H1 (cell line): ENCODE data around the gene WWC1. TPM values are rescaled to one million over a fixed set of nuclear protein-coding genes. Genes with fewer than 3 reads are reported as not detected.

Experiments
- CTCF ChIA-PET: fragments of 300-600 bp; sonication (Branson Sonifier 250); formaldehyde crosslinking; loops from one replicate; lab custom pipeline; 2021; ENCODE audit not compliant: partially characterized antibody; lab: Charles Lee
- POLR2A ChIA-PET: fragments of 300-600 bp; sonication (Branson Sonifier 250); formaldehyde crosslinking; loops from one replicate; lab custom pipeline; 2021; ENCODE audit warnings: inconsistent platforms; ENCODE audit not compliant: partially characterized antibody; lab: Charles Lee
- DNase-seq, 2 experiments: peaks; one replicate each; pipeline versions ENCODE4 v3.0.0 to v3.0.0-alpha.2; 2010 to 2022; ENCODE audit warnings: low spot score in 2 of 2, low read depth in 1 of 2, mixed read lengths in 1 of 2
- FAIRE-seq: peaks from 2 replicates; lab custom pipeline; 2011; peaks lifted over from hg19 to GRCh38; lab: Jason Lieb, UNC
- H2AFZ ChIP-seq: 2 replicates; pipeline ENCODE4 v1.8.1; 2012; ENCODE audit warnings: low read length, inconsistent platforms
- H2AK5ac ChIP-seq: 2 replicates; pipeline ENCODE4 v1.6.1; 2013; ENCODE audit warnings: low read depth, low read length
- H2BK120ac ChIP-seq: replicated peaks from 2 replicates; pipeline ENCODE3; 2013; ENCODE audit warnings: low read depth, low read length, inconsistent platforms
- H2BK12ac ChIP-seq: 2 replicates; pipeline ENCODE4 v1.6.1; 2013; ENCODE audit warnings: low read depth, low read length
- H2BK15ac ChIP-seq: 2 replicates; pipeline ENCODE4 v1.6.1; 2013; ENCODE audit warnings: low read length
- H2BK20ac ChIP-seq: 2 replicates; pipeline ENCODE4 v1.6.1; 2013; ENCODE audit warnings: low read length
- H2BK5ac ChIP-seq: 2 replicates; pipeline ENCODE4 v1.6.1; 2013; ENCODE audit warnings: low read depth, low read length
- H3K14ac ChIP-seq: 2 replicates; pipeline ENCODE4 v1.6.1; 2013; ENCODE audit warnings: inconsistent platforms; ENCODE audit not compliant: insufficient read length
- H3K18ac ChIP-seq: 2 replicates; pipeline ENCODE4 v1.6.1; 2013; ENCODE audit warnings: low read length; ENCODE audit errors: extremely low read depth
- H3K23ac ChIP-seq: 2 replicates; pipeline ENCODE4 v1.6.1; 2013; ENCODE audit warnings: inconsistent platforms; ENCODE audit not compliant: insufficient read length
- H3K23me2 ChIP-seq: 2 replicates; pipeline ENCODE4 v1.6.1; 2013; ENCODE audit warnings: low read depth, low read length
- H3K27ac ChIP-seq: 2 replicates; pipeline ENCODE4 v1.6.1; 2011; ENCODE audit warnings: low read depth, low read length, inconsistent platforms
- H3K27me3 ChIP-seq, 4 experiments: replicated peaks in 1 of 4; 1 replicate in 1 of 4; 2 replicates in 3 of 4; pipeline versions ENCODE4 v1.6.1 to v1.8.1; 2011 to 2013; ENCODE audit warnings: low read length in 3 of 4, mild to moderate bottlenecking in 3 of 4, inconsistent platforms in 2 of 4, mixed read lengths in 2 of 4, moderate library complexity in 1 of 4; ENCODE audit not compliant: control insufficient read depth in 3 of 4, insufficient read depth in 3 of 4; ENCODE audit errors: extremely low read depth in 1 of 4
- H3K36me3 ChIP-seq, 4 experiments: 2 replicates each; pipeline versions ENCODE4 v1.6.1 to v1.8.1; 2011 to 2013; ENCODE audit warnings: mild to moderate bottlenecking in 4 of 4, low read length in 3 of 4, moderate library complexity in 2 of 4, control low read depth in 1 of 4, inconsistent platforms in 1 of 4; ENCODE audit not compliant: insufficient read depth in 4 of 4, control insufficient read depth in 2 of 4
- H3K4ac ChIP-seq: replicated peaks from 2 replicates; pipeline ENCODE3; 2013; ENCODE audit warnings: low read length, low read depth, mixed read lengths, inconsistent platforms; ENCODE audit not compliant: insufficient read length
- H3K4me1 ChIP-seq, 4 experiments: replicated peaks in 1 of 4; 1 replicate in 1 of 4; 2 replicates in 3 of 4; pipeline versions ENCODE4 v1.6.1 to v1.8.1; 2011 to 2013; ENCODE audit warnings: low read length in 3 of 4, inconsistent platforms in 2 of 4, mixed read lengths in 1 of 4; ENCODE audit not compliant: insufficient read depth in 4 of 4, control insufficient read depth in 3 of 4
- H3K4me2 ChIP-seq, 2 experiments: 2 replicates each; pipeline versions ENCODE4 v1.6.1 to v1.8.1; 2011 to 2013; ENCODE audit warnings: low read depth in 2 of 2, low read length in 2 of 2, control low read depth in 1 of 2, inconsistent platforms in 1 of 2, mild to moderate bottlenecking in 1 of 2; ENCODE audit not compliant: insufficient read depth in 1 of 2
- H3K4me3 ChIP-seq, 4 experiments: fragments of 200-600, 300-600 bp in 1 of 4; sonication (generic), shearing (Covaris generic), sonication (Bioruptor Twin) in 1 of 4; 2 replicates each; pipeline versions ENCODE4 v1.5.1 to v1.8.1; 2011 to 2016; ENCODE audit warnings: low read length in 4 of 4, low read depth in 3 of 4, control low read depth in 2 of 4, inconsistent platforms in 2 of 4, mild to moderate bottlenecking in 2 of 4, mixed read lengths in 1 of 4, moderate library complexity in 1 of 4; ENCODE audit not compliant: insufficient read depth in 2 of 4; ENCODE audit errors: extremely low read depth in 1 of 4
- H3K56ac ChIP-seq: replicated peaks from 2 replicates; pipeline ENCODE3; 2013; ENCODE audit warnings: low read depth, mild to moderate bottlenecking, mixed read lengths, low read length, inconsistent platforms; ENCODE audit not compliant: insufficient read length
- H3K79me1 ChIP-seq: 2 replicates; pipeline ENCODE4 v1.6.1; 2013; ENCODE audit warnings: low read depth, low read length, control low read depth
- H3K79me2 ChIP-seq, 2 experiments: 2 replicates each; pipeline versions ENCODE4 v1.6.1 to v1.8.1; 2012 to 2013; ENCODE audit warnings: low read length in 2 of 2, mild to moderate bottlenecking in 2 of 2, inconsistent platforms in 1 of 2; ENCODE audit not compliant: insufficient read depth in 2 of 2, control insufficient read depth in 1 of 2
- H3K9ac ChIP-seq, 4 experiments: replicated peaks in 1 of 4; 1 replicate in 1 of 4; 2 replicates in 3 of 4; pipeline versions ENCODE4 v1.6.1 to v1.8.1; 2011 to 2013; ENCODE audit warnings: low read depth in 3 of 4, low read length in 3 of 4, control low read depth in 2 of 4, mild to moderate bottlenecking in 2 of 4, moderate library complexity in 2 of 4, inconsistent platforms in 1 of 4; ENCODE audit errors: extremely low read depth in 1 of 4
- H3K9me3 ChIP-seq, 2 experiments: 2 replicates each; pipeline versions ENCODE4 v1.6.1 to v1.8.1; 2012 to 2013; ENCODE audit warnings: mild to moderate bottlenecking in 2 of 2, moderate library complexity in 2 of 2, control low read depth in 1 of 2, inconsistent platforms in 1 of 2, low read depth in 1 of 2, low read length in 1 of 2, mixed read lengths in 1 of 2; ENCODE audit not compliant: insufficient read depth in 2 of 2
- H4K20me1 ChIP-seq, 2 experiments: replicated peaks in 1 of 2; 2 replicates each; pipeline versions ENCODE3 to v1.8.1; 2011 to 2013; ENCODE audit warnings: inconsistent platforms in 2 of 2, low read length in 2 of 2, mild to moderate bottlenecking in 1 of 2; ENCODE audit not compliant: insufficient read depth in 2 of 2, control insufficient read depth in 1 of 2
- H4K5ac ChIP-seq: 2 replicates; pipeline ENCODE4 v1.6.1; 2013; ENCODE audit warnings: low read length, low read depth, mixed read lengths, inconsistent platforms; ENCODE audit not compliant: insufficient read length
- H4K8ac ChIP-seq: 2 replicates; pipeline ENCODE4 v1.8.0; 2013; ENCODE audit warnings: mild to moderate bottlenecking, moderate library complexity, low read length, inconsistent platforms; ENCODE audit not compliant: insufficient read depth; ENCODE audit errors: extremely low read depth
- H4K91ac ChIP-seq: replicated peaks from 2 replicates; pipeline ENCODE3; 2013; ENCODE audit warnings: low read length, mixed read lengths, inconsistent platforms; ENCODE audit not compliant: insufficient read length
- CEBPB ChIP-seq: IDR thresholded peaks from 2 replicates; pipeline ENCODE4 v1.6.1; 2012; ENCODE audit warnings: low read depth, low read length
- CTBP2 ChIP-seq: IDR thresholded peaks from 2 replicates; pipeline ENCODE4 v1.7.0; 2011; ENCODE audit warnings: borderline replicate concordance, mild to moderate bottlenecking, moderate library complexity, mixed read lengths, low read length; ENCODE audit not compliant: insufficient read depth, insufficient read length
- HDAC2 ChIP-seq, 2 experiments: fragments of 300-600 bp in 1 of 2; sonication (generic) in 1 of 2; IDR thresholded peaks; 2 replicates each; pipeline ENCODE4 v1.6.1; 2011 to 2012; ENCODE audit warnings: low read depth in 2 of 2, low read length in 2 of 2, mild to moderate bottlenecking in 2 of 2, moderate library complexity in 2 of 2, borderline replicate concordance in 1 of 2, inconsistent platforms in 1 of 2
- HDAC6 ChIP-seq: IDR thresholded peaks from one replicate; pipeline ENCODE4 v1.7.1; 2012; ENCODE audit warnings: low read depth, mild to moderate bottlenecking, inconsistent platforms, low read length, moderate library complexity
- JUN ChIP-seq: IDR thresholded peaks from 2 replicates; pipeline ENCODE4 v1.6.1; 2011; ENCODE audit warnings: low read depth, mild to moderate bottlenecking, improper control_type of control experiment, low read length
- JUND ChIP-seq: IDR thresholded peaks from 2 replicates; pipeline ENCODE4 v1.6.1; 2011; ENCODE audit warnings: mild to moderate bottlenecking, improper control_type of control experiment, low read length
- KDM4A ChIP-seq: IDR thresholded peaks from one replicate; pipeline ENCODE4 v1.7.1; 2012; ENCODE audit warnings: low read depth, mild to moderate bottlenecking, moderate library complexity, low read length, inconsistent platforms; ENCODE audit not compliant: severe bottlenecking
- POLR2A ChIP-seq, 2 experiments: IDR thresholded peaks; 1 replicate in 1 of 2; 2 replicates in 1 of 2; pipeline ENCODE4 v1.6.1; 2011; ENCODE audit warnings: low read depth in 2 of 2, low read length in 2 of 2, mild to moderate bottlenecking in 2 of 2; ENCODE audit errors: control extremely low read depth in 1 of 2
- POU5F1 ChIP-seq: IDR thresholded peaks from 2 replicates; pipeline ENCODE4 v1.6.1; 2011; ENCODE audit warnings: low read depth, mild to moderate bottlenecking, low read length, moderate library complexity
- RAD21 ChIP-seq, 2 experiments: IDR thresholded peaks in 1 of 2; conservative IDR thresholded peaks in 1 of 2; 2 replicates each; pipeline ENCODE4 v1.6.1; 2011; ENCODE audit warnings: low read depth in 2 of 2, low read length in 2 of 2, improper control_type of control experiment in 1 of 2, inconsistent platforms in 1 of 2, mild to moderate bottlenecking in 1 of 2, moderate library complexity in 1 of 2
- SP1 ChIP-seq: IDR thresholded peaks from 2 replicates; pipeline ENCODE4 v1.6.1; 2011; ENCODE audit warnings: low read depth, low read length
- TBP ChIP-seq: IDR thresholded peaks from 2 replicates; pipeline ENCODE4 v1.6.1; 2011; ENCODE audit warnings: low read depth, low read length, improper control_type of control experiment
- WGBS, 2 experiments: shearing (Covaris generic) in 1 of 2; methylation state at CpG; one replicate each; pipeline versions ENCODE4 v1.1.6 to v1.1.7; 2013 to 2015; ENCODE audit warnings: low lambda C conversion rate in 2 of 2, mixed read lengths in 2 of 2, inconsistent platforms in 1 of 2, low coverage in 1 of 2, missing lambda C conversion rate in 1 of 2; ENCODE audit not compliant: insufficient replicate concordance in 2 of 2, insufficient coverage in 1 of 2, insufficient read length in 1 of 2; ENCODE audit errors: extremely low coverage in 1 of 2, missing lambda C conversion rate in 1 of 2; 5-methylcytosine and 5-hydroxymethylcytosine counted together
- polyA plus RNA-seq, 7 experiments: library from polyadenylated mRNA; depleted of rRNA in 3 of 7; stranded (reverse) in 5 of 7; unstranded in 2 of 7; fragments of >200 nt in 5 of 7; fragments of 200-250 nt in 2 of 7; gene quantifications; 1 replicate in 5 of 7; 2 replicates in 1 of 7; 4 replicates in 1 of 7; pipeline versions ENCODE4 v1.2.1 to v1.2.3, GENCODE V29; 2011 to 2013; ENCODE audit warnings: missing spikeins in 2 of 7, mixed read lengths in 2 of 7
- total RNA-seq: library from RNA; stranded (reverse); fragmentation: NEBNext Ultra II Directional; extraction: Animal tissue kit (Norgen Biotek cat#: 25700); gene quantifications from 2 replicates; pipeline ENCODE4 v1.2.1, GENCODE V29; 2021

Gene WWC1
- total and polyA plus RNA-seq, 2 of the 8 experiments (the other 6 are each of a cell fraction or from before 2014, with no cell fraction given), result 16.4 to 41.1 TPM

DNA sequence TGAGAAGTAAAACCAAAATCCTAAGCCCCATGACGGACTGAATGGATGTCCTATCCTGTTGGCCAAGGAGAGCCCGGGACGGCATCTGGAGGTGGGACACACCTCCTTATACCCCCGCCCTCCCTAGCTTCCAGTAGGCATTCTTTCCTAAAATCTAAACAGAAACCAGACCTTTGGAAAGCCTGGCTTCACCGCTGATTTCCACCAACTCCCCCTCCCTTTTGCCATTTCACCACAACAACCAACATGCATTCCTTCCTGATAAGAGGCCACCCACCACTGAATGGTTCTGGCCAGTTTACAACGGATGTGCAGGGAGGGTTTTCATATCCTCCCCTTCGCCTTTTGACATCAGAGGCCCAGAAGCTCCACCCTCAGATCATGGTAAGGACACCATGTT is 185.6 kb downstream of the WWC1 start:
- CTCF ChIA-PET, result interaction anchor here (0.7 to 1.5 kb wide), 3 partner anchors 185 to 234 kb away, joined by 3 read pairs; no protein-coding TSS in a partner anchor
- no peak overlapping the region for H3K14ac ChIP-seq

More for the DNA sequence above, 185.6 kb downstream of the WWC1 start:
- no peak overlapping the region for H2BK12ac ChIP-seq
- FAIRE-seq (no peak), DNase-seq (no peak)
- H3K36me3 ChIP-seq, result peaks cover 0 to 3% (median 0%) of the 10 kb centered on the region in 4 experiments; a peak in 1 of 8 replicates
- no peak overlapping the region for H2BK120ac ChIP-seq
- no peak overlapping the region; the same call in 1 of the 2 replicates for H3K18ac ChIP-seq
- H2BK5ac ChIP-seq, result no peak overlapping the region
- no peak overlapping the region for H4K91ac ChIP-seq
- H4K20me1 ChIP-seq, result no peaks in the 10 kb centered on the region
- H2BK20ac ChIP-seq, result no peak overlapping the region
- no peaks in the 10 kb centered on the region for H3K4me1 ChIP-seq
- no peaks in the 10 kb centered on the region for H3K9me3 ChIP-seq
- no peak overlapping the region for H2BK15ac ChIP-seq
- TF ChIP-seq KDM4A (no peak), SP1 (0 out of 2 replicates have a peak, but pooled peaks have one; percentile 15), RAD21 (IDR thresholded peaks at IDR 0.05 in 1 of 2, conservative IDR thresholded peaks at IDR 0.05 in 1 of 2; ENCODE audit: low read depth in 2 of 2, low read length in 2 of 2) (no peak), JUND (no peak), CTBP2 (no peak), TBP (no peak), HDAC2 (IDR thresholded peaks at IDR 0.05; ENCODE audit: borderline replicate concordance in 1 of 2, low read depth in 2 of 2, low read length in 2 of 2) (no peak), HDAC6 (no peak), CEBPB (no peak), JUN (no peak), POU5F1 (no peak), POLR2A (IDR thresholded peaks at IDR 0.05; ENCODE audit: control extremely low read depth in 1 of 2, low read depth in 2 of 2, low read length in 2 of 2) (peak in 1 of 2 experiments; percentile 41; a peak in 1 of 3 replicates)
- H2AK5ac ChIP-seq, result no peak overlapping the region
- no peak overlapping the region for H3K4ac ChIP-seq
- H3K4me2 ChIP-seq, result no peak overlapping the region
- H4K5ac ChIP-seq, result no peak overlapping the region
- no peak overlapping the region for H3K27ac ChIP-seq
- H3K56ac ChIP-seq, result no peak overlapping the region
- H4K8ac ChIP-seq, result no peak overlapping the region
- POLR2A ChIA-PET, result no interaction called here
- H3K4me3 ChIP-seq, result no peak overlapping the region
- no peaks in the 10 kb centered on the region for H3K23me2 ChIP-seq
- no peaks in the 10 kb centered on the region for H3K27me3 ChIP-seq
- H3K79me2 ChIP-seq, result no peaks in the 10 kb centered on the region
- H3K9ac ChIP-seq, result no peak overlapping the region; a peak in 1 of 7 replicates
- no peak overlapping the region for H3K23ac ChIP-seq
- WGBS, 2 experiments, result 78% methylated on average over 7 of the region's 7 CpGs; no CpG with 5 or more reads in 1 of the 2 experiments
- no peaks in the 10 kb centered on the region for H3K79me1 ChIP-seq
- H2AFZ ChIP-seq, result no peak overlapping the region
